GM21526 (cell line): ENCODE data around the gene B4GALT1.

Experiments
- ATAC-seq: cut with Tn5 transposase; IDR thresholded peaks from one replicate; pipeline ENCODE4 v1.9.1; 2021; ENCODE audit warnings: moderate library complexity; ENCODE audit not compliant: unreplicated experiment, low FRiP score

B4GALT1 gene

GRCh38 chr9:33065157-33066076, 101.7 kb downstream of the B4GALT1 start:
- ATAC-seq = peak; percentile 70
